GM18502 (cell line): Measurements from ENCODE around the gene KRT2.
"Not testable (repeated sequence)": the region's sequence is repeated elsewhere in the genome, so short reads cannot be mapped to it uniquely, and the experiment has no call there.

ENCODE experiments used
- ATAC-seq: cut with Tn5 transposase; IDR thresholded peaks from one replicate; pipeline ENCODE4 v1.9.1; 2021; ENCODE audit warnings: mild to moderate bottlenecking; ENCODE audit not compliant: unreplicated experiment, poor library complexity

The KRT2 gene

GRCh38 chr12:52686063-52686462, 34.1 kb upstream of the KRT2 start:
- ATAC-seq: no peak

GRCh38 chr12:52685406-52685890, 33.4 kb upstream of the KRT2 start:
- no peak for ATAC-seq

- no peak for ATAC-seq
Observed at GRCh38 chr12:52684431-52684830, 32.4 kb upstream of the KRT2 start.

GRCh38 chr12:52683575-52684300, 31.7 kb upstream of the KRT2 start:
- ATAC-seq: no peak

GRCh38 chr12:52682938-52683574, 31.0 kb upstream of the KRT2 start:
- ATAC-seq: no peak

GRCh38 chr12:52682381-52682660, 30.3 kb upstream of the KRT2 start:
- ATAC-seq: no peak

GRCh38 chr12:52681526-52682380, 29.7 kb upstream of the KRT2 start:
- no peak for ATAC-seq

- no peak for ATAC-seq
Observed at GRCh38 chr12:52680363-52680762, 28.4 kb upstream of the KRT2 start, which contains the start of gene KRT1. TSS of gene KRT1 (minus strand) at chr12:52680407. CDS start at chr12:52680348, 59 bp downstream.

GRCh38 chr12:52679875-52680274, 27.9 kb upstream of the KRT2 start:
- no peak for ATAC-seq

GRCh38 chr12:52677671-52678070, 25.7 kb upstream of the KRT2 start:
- ATAC-seq: no peak

- ATAC-seq: no peak
Observed at GRCh38 chr12:52677126-52677525, 25.1 kb upstream of the KRT2 start.

GRCh38 chr12:52676163-52676562, 24.2 kb upstream of the KRT2 start:
- no peak for ATAC-seq

GRCh38 chr12:52675301-52675701, 23.3 kb upstream of the KRT2 start:
- no peak for ATAC-seq

- ATAC-seq: no peak
Observed at GRCh38 chr12:52674433-52674775, 22.4 kb upstream of the KRT2 start.

GRCh38 chr12:52673713-52674432, 21.9 kb upstream of the KRT2 start:
- ATAC-seq: no peak

GRCh38 chr12:52673217-52673616, 21.2 kb upstream of the KRT2 start:
- no peak for ATAC-seq

GRCh38 chr12:52672321-52672933, 20.4 kb upstream of the KRT2 start:
- ATAC-seq: no peak

GRCh38 chr12:52670961-52671360, 18.9 kb upstream of the KRT2 start:
- no peak for ATAC-seq

GRCh38 chr12:52670506-52670905, 18.5 kb upstream of the KRT2 start:
- ATAC-seq: no peak

- ATAC-seq: not testable (repeated sequence)
Observed at GRCh38 chr12:52669941-52670340, 17.9 kb upstream of the KRT2 start.
